GM10248 (cell line): ENCODE measurements around the gene FLOT2.
"Not testable (repeated sequence)": the region's sequence is repeated elsewhere in the genome, so short reads cannot be mapped to it uniquely, and the experiment has no call there.

Experiments
- CTCF ChIA-PET: fragments of 300-600 bp; sonication (Branson Sonifier 250); formaldehyde crosslinking; extraction: SDS; loops from one replicate; lab custom pipeline; 2021; ENCODE audit warnings: antibody characterized with exemption; lab: Yijun Ruan, JAX
- POLR2A ChIA-PET: fragments of 350-650 bp; sonication (Branson Sonifier 250); formaldehyde crosslinking; extraction: SDS; loops from one replicate; lab custom pipeline; 2020; ENCODE audit warnings: antibody characterized with exemption; lab: Yijun Ruan, JAX
- DNase-seq: peaks from one replicate; pipeline ENCODE4 v3.0.0; 2012; ENCODE audit errors: extremely low spot score
- CTCF ChIP-seq: IDR thresholded peaks from 2 replicates; pipeline ENCODE4 v1.5.1; 2012; ENCODE audit warnings: mild to moderate bottlenecking, low read depth; ENCODE audit errors: extremely low read depth, missing control alignments, control extremely low read depth

Gene FLOT2

GRCh38 chr17:28878981-28879380 lies 18.6 kb downstream of the FLOT2 start:
- peak; percentile 56 for TF ChIP-seq CTCF
- ChIA-PET POLR2A (interaction anchor here (0.6 kb wide), 1 partner anchor 152 kb away, joined by 10 read pairs; no protein-coding TSS in a partner anchor), CTCF (interaction anchor here (0.7 to 2.8 kb wide), 11 partner anchors 9 to 152 kb away, joined by 3 to 15 read pairs (median 4); no protein-coding TSS in a partner anchor)
- peak; percentile 70 for DNase-seq

- DNase-seq: no peak
- ChIA-PET CTCF (interaction anchor here (0.7 to 2.8 kb wide), 10 partner anchors 9 to 151 kb away, joined by 3 to 15 read pairs (median 4); no protein-coding TSS in a partner anchor), POLR2A (interaction anchor here (0.6 kb wide), 1 partner anchor 152 kb away, joined by 10 read pairs; no protein-coding TSS in a partner anchor)
- TF ChIP-seq CTCF: no peak
These were observed 19.2 kb downstream of the FLOT2 start for GRCh38 chr17:28878158-28878910.

- POLR2A ChIA-PET, DNase-seq: not testable (repeated sequence)
- CTCF ChIA-PET: interaction anchor here (1.5 to 2.8 kb wide), 3 partner anchors 14 to 151 kb away, joined by 3 to 9 read pairs (median 4); partner anchors contain the start of genes DHRS13 and TLCD1
These were observed 20.3 kb downstream of the FLOT2 start for GRCh38 chr17:28877150-28877711.

- CTCF ChIA-PET: interaction anchor here (1.5 to 1.7 kb wide), 2 partner anchors 27 to 149 kb away, joined by 3 to 4 read pairs; partner anchors contain the start of genes DHRS13 and TLCD1
- POLR2A ChIA-PET: no interaction called here
- no peak for DNase-seq
- no peak for TF ChIP-seq CTCF
These were observed 21.5 kb downstream of the FLOT2 start for GRCh38 chr17:28875848-28876550.

GRCh38 chr17:28874750-28875149 lies 22.8 kb downstream of the FLOT2 start:
- POLR2A ChIA-PET: no interaction called here
- no peak for DNase-seq
- TF ChIP-seq CTCF: no peak
- CTCF ChIA-PET: interaction anchor here (0.8 kb wide), 1 partner anchor 9 kb away, joined by 3 read pairs; no protein-coding TSS in a partner anchor

- ChIA-PET POLR2A (interaction anchor here (0.6 kb wide), 1 partner anchor 7 kb away, joined by 3 read pairs; no protein-coding TSS in a partner anchor), CTCF (no interaction called here)
- DNase-seq: no peak
- TF ChIP-seq CTCF: no peak
These were observed 23.7 kb downstream of the FLOT2 start for GRCh38 chr17:28873839-28874238.
